Prostate gland (tissue), 2 donors: ENCODE results near the gene TCERG1L.

Experiments
- CTCF ChIP-seq, 4 experiments: fragments of 200-600 bp in 2 of 4; fragments of 450-650 bp in 2 of 4; sonication (generic) in 2 of 4; IDR thresholded peaks; 1 replicate in 3 of 4; 2 replicates in 1 of 4; pipeline ENCODE4 v1.5.1; 2016 to 2019; ENCODE audit warnings: antibody characterized with exemption in 4 of 4, mild to moderate bottlenecking in 2 of 4, moderate library complexity in 2 of 4
- POLR2AphosphoS5 ChIP-seq: sonication (generic); formaldehyde crosslinking; IDR thresholded peaks from one replicate; pipeline ENCODE4 v1.6.1; 2017; ENCODE audit warnings: antibody characterized with exemption

- TF ChIP-seq CTCF (IDR thresholded peaks at IDR 0.05) (no peak), POLR2AphosphoS5 (no peak)
These were observed 226.2 kb downstream of the TCERG1L start for GRCh38 chr10:131085091-131085860.
